HG03039 (cell line): Measurements from ENCODE around the gene ZNF711.
A peak's percentile ranks its signal among the peaks of the same experiment; 100 is the strongest.
"Not testable (repeated sequence)": the region's sequence is repeated elsewhere in the genome, so short reads cannot be mapped to it uniquely, and the experiment has no call there.

ENCODE experiments used
- ATAC-seq: cut with Tn5 transposase; IDR thresholded peaks from one replicate; pipeline ENCODE4 v1.9.1; 2021; ENCODE audit warnings: mild to moderate bottlenecking, moderate library complexity; ENCODE audit not compliant: unreplicated experiment

Gene ZNF711

DNA sequence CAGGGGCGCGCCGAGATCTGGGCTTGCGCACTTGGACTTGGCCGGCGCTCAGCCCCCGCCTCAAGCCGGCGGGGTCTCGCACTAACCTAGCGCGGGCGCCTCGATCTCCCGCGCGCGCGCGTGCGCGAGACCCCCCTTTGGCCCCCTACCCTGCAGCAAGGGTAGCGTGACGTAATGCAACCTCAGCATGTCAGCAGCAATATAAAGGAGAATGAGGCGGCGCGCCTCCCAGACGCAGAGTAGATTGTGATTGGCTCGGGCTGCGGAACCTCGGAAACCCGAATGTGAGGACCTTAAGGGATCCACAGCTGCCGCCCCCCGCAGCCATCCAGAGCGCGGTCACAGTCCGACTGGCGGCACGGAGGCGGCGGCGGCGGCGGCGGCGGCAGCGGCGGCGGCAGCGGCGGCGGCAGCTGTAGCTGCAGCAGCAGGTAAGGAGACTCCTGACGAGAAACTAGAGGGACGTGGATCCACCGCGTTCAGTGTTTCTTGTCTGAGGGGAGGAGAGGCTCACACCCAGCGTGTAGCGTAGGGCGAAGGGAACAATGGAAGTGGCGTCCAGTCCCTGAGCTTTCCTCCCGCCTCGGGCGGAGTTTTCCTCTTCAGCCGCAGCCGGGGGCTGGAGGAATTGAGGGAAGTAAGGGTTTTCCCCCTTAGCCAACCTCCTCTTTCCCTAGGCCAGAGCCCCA, at the start of gene ZNF711, which contains the start of gene SATL1:
Gene ZNF711 (plus strand): TSS at position 231 of the 689 bp plus-strand sequence. CDS start 3,582 bp downstream, outside the sequence.
Gene SATL1 (minus strand): TSS at position 19 of the 689 bp plus-strand sequence. CDS start 134,811 bp downstream, outside the sequence.
- ATAC-seq = peak; percentile 62

DNA sequence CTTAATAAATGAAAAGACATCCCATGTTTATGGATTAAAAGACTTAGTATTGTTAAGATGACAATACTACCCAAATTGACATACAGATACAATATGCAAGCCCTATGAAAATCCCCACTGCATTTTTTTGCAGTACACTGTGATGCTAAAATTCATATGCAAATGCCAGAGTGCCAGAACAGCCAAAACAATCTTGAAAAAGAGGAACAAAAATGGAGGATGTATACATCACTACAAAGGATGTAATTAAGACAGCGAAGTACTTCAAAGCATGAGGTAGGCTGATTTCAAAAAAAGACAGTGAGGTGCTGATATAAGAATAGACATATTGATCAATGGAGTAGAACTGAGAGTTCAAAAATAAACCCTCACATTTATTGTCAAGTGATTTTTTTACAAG, 47.5 kb upstream of the ZNF711 start:
- no peak for ATAC-seq

GRCh38 chrX:85203461-85203970, 40.3 kb upstream of the ZNF711 start:
- no peak for ATAC-seq

- no peak for ATAC-seq
These were observed 29.8 kb upstream of the ZNF711 start for GRCh38 chrX:85213792-85214530.

DNA sequence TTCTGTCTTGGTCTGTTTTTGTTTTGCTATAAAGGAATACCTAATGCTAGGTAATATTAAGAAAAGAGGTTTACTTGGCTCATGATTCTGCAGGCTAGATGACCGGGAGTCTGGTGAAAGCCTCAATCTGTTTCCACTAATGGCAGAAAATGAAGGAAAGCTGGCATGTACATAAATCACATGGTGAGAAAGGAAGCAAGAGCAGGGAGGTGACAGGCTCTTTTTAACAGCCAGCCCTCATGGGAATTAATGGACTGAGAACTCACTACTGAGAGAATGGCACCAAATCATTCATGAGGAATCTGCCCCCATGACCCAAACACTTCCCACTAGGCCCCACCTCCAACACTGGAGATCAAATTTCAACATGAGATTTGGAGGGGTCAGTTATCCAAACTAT, 27.8 kb upstream of the ZNF711 start:
- no peak for ATAC-seq

- no peak for ATAC-seq
These were observed 22.4 kb upstream of the ZNF711 start for GRCh38 chrX:85221361-85221760.

- no peak for ATAC-seq
These were observed 20.4 kb upstream of the ZNF711 start for GRCh38 chrX:85223359-85223758.

- no peak for ATAC-seq
These were observed 636 bp upstream of the ZNF711 start for GRCh38 chrX:85243155-85243554.

GRCh38 chrX:85244450-85245211, 840 bp downstream of the ZNF711 start:
- ATAC-seq = peak; percentile 52

GRCh38 chrX:85285286-85285685, 41.5 kb downstream of the ZNF711 start:
- not testable (repeated sequence) for ATAC-seq

DNA sequence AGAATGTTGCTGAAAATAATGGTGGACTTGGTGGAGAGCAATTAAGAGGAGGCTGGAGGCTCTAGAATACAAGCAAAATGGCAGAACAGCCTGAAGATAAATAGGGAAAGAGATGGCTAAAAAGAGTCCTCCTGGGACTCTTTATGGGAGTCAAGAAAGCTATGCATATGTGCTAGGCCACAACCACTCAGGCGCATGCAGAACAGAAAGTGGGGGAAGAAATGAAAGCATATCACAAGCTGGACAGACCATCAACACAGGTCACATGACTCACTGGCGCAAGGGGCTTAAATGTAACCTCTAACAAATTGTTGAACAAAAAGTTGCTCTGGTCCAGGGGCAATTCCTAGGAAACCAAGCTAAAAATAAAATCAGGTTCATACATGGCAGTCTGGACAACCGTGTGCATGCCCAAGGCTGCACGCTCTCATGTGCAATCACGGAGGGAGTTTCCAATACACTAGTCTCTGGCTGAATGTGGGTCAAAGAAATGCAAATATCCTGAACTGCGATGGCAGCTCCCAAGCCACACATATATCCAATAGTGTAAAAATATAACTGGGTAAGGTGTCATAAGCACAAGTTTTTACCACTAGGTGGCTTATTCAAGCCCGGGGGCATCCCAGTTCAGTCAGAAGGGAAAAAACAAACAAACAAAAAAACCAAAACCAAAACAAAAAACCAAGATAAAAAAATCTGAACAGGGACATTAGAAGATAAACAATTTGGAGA, 45.4 kb downstream of the ZNF711 start:
- ATAC-seq = no peak

DNA sequence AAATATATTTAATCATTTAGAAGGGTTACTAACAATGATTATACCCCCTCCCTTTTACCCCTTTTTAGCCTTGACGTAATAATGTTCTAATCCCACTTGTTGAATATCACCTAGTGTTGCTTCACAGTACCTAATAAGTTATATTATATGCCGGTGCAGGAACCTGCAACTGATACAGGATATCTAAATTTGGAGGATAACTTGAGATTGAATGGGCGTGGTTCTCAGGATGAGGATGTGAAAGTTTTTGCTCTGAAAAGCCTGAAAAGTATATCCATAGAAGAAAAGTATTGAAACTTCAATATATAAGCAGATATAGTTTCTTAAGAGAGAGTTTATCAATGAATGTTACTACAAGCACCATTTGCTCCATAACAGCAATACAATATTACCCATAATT, 59.8 kb downstream of the ZNF711 start:
- peak; percentile 68 for ATAC-seq

DNA sequence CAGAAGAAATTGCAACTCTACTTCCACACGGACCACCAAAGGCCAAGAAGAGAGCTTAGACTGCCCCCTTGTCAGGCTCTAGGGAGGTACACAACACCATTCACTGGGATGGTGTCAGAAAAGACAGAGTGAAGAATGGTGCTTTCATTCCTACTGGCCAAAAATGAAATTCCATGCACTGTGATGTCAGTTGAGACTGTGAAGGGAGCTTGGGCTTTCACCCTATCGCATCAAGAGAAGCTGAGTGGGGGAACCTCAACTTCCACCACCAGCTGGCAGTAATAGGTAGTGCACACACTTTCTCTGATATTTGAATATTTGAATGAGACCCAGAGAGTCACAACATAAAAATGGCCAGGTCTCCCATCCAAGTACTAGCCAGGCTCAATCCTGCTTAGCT, 65.9 kb downstream of the ZNF711 start:
- ATAC-seq = no peak

GRCh38 chrX:85311348-85311747, 67.6 kb downstream of the ZNF711 start:
- ATAC-seq = not testable (repeated sequence)
